IMR-90 (cell line): ENCODE data around the gene CRACDL. TPM values are rescaled to one million over a fixed set of nuclear protein-coding genes. Genes with fewer than 3 reads are reported as not detected.

Experiments used
- ATAC-seq: fragments of 200-7000 bp; cut with Tn5 transposase; 2 replicates; pipeline ENCODE4 v1.9.1; 2020; ENCODE audit warnings: low read depth, mild to moderate bottlenecking, moderate library complexity
- BruUV-seq: library from RNA; stranded (reverse); fragments of 400-500 nt; replicated peaks from 2 replicates; lab custom pipeline; 2021; lab: Mats Ljungman, UMichigan
- CTCF ChIA-PET: fragments of 300-600 bp; formaldehyde crosslinking; extraction: SDS; loops from one replicate; lab custom pipeline; 2021; ENCODE audit warnings: antibody characterized with exemption; lab: Yijun Ruan, JAX
- POLR2A ChIA-PET: fragments of 300-600 bp; sonication (Branson Sonifier 250); formaldehyde crosslinking; loops from one replicate; lab custom pipeline; 2022; ENCODE audit warnings: antibody characterized with exemption; ENCODE audit not compliant: unreplicated experiment; lab: Charles Lee
- DNase-seq: peaks from one replicate; pipeline ENCODE4 v3.0.0; 2013
- H2AFZ ChIP-seq: replicated peaks from 2 replicates; pipeline ENCODE3; 2013; ENCODE audit warnings: low read length, mild to moderate bottlenecking; ENCODE audit not compliant: poor library complexity
- H2AK5ac ChIP-seq: 2 replicates; pipeline ENCODE4 v1.6.1; 2013; ENCODE audit warnings: low read depth, low read length, inconsistent platforms
- H2AK9ac ChIP-seq: replicated peaks from 2 replicates; pipeline ENCODE3; 2013; ENCODE audit warnings: mild to moderate bottlenecking, low read depth, low read length, moderate library complexity; ENCODE audit not compliant: poor library complexity
- H2BK120ac ChIP-seq: 2 replicates; pipeline ENCODE4 v1.6.1; 2013; ENCODE audit warnings: low read depth, low read length, inconsistent platforms
- H2BK15ac ChIP-seq: 3 replicates; pipeline ENCODE4 v1.6.1; 2013; ENCODE audit warnings: low read depth, low read length, inconsistent platforms
- H2BK20ac ChIP-seq: 2 replicates; pipeline ENCODE4 v1.6.1; 2013; ENCODE audit warnings: low read depth, mild to moderate bottlenecking, inconsistent platforms, low read length, moderate library complexity
- H2BK5ac ChIP-seq: 2 replicates; pipeline ENCODE4 v1.6.1; 2013; ENCODE audit warnings: mild to moderate bottlenecking, low read depth, low read length, inconsistent platforms; ENCODE audit not compliant: poor library complexity, severe bottlenecking
- H3K14ac ChIP-seq: replicated peaks from 2 replicates; pipeline ENCODE4 v1.6.1; 2013; ENCODE audit warnings: low read depth, low read length, inconsistent platforms
- H3K18ac ChIP-seq: 2 replicates; pipeline ENCODE4 v1.6.1; 2013; ENCODE audit warnings: low read depth, low read length, control low read depth
- H3K23ac ChIP-seq: 2 replicates; pipeline ENCODE4 v1.6.1; 2013; ENCODE audit warnings: low read depth, low read length, inconsistent platforms
- H3K27ac ChIP-seq: 2 replicates; pipeline ENCODE4 v1.5.1; 2013; ENCODE audit warnings: mild to moderate bottlenecking, control low read depth, low read length; ENCODE audit not compliant: insufficient read depth
- H3K27me3 ChIP-seq: 2 replicates; pipeline ENCODE4 v1.6.1; 2013; ENCODE audit warnings: low read length; ENCODE audit not compliant: control insufficient read depth, insufficient read depth
- H3K36me3 ChIP-seq: 2 replicates; pipeline ENCODE4 v1.6.1; 2013; ENCODE audit warnings: low read length, mixed read lengths; ENCODE audit not compliant: control insufficient read depth, insufficient read depth
- H3K4ac ChIP-seq: 2 replicates; pipeline ENCODE4 v1.6.1; 2013; ENCODE audit warnings: low read depth, low read length, inconsistent platforms
- H3K4me1 ChIP-seq: 2 replicates; pipeline ENCODE4 v1.6.1; 2013; ENCODE audit warnings: low read length, mixed read lengths; ENCODE audit not compliant: control insufficient read depth, insufficient read depth
- H3K4me2 ChIP-seq: 2 replicates; pipeline ENCODE4 v1.6.1; 2013; ENCODE audit warnings: low read depth, mild to moderate bottlenecking, control low read depth, low read length, moderate library complexity
- H3K4me3 ChIP-seq: 2 replicates; pipeline ENCODE4 v1.5.1; 2013; ENCODE audit warnings: low read depth, mild to moderate bottlenecking, control low read depth, low read length, moderate library complexity; ENCODE audit not compliant: insufficient read depth
- H3K56ac ChIP-seq: 2 replicates; pipeline ENCODE4 v1.6.1; 2013; ENCODE audit warnings: low read length, inconsistent platforms; ENCODE audit not compliant: insufficient read depth; ENCODE audit errors: extremely low read depth
- H3K79me1 ChIP-seq, 2 experiments: 2 replicates each; pipeline ENCODE4 v1.6.1; 2013; ENCODE audit warnings: low read length in 2 of 2, inconsistent platforms in 1 of 2, low read depth in 1 of 2
- H3K9ac ChIP-seq: 2 replicates; pipeline ENCODE4 v1.6.1; 2013; ENCODE audit warnings: low read depth, low read length, control low read depth
- H3K9me1 ChIP-seq: 2 replicates; pipeline ENCODE4 v1.6.1; 2013; ENCODE audit warnings: low read length, inconsistent platforms; ENCODE audit not compliant: insufficient read depth
- H3K9me3 ChIP-seq: 2 replicates; pipeline ENCODE4 v1.6.1; 2013; ENCODE audit warnings: low read length; ENCODE audit not compliant: control insufficient read depth, insufficient read depth
- H4K20me1 ChIP-seq: 2 replicates; pipeline ENCODE4 v1.6.1; 2013; ENCODE audit warnings: low read length, inconsistent platforms; ENCODE audit not compliant: insufficient read depth
- H4K5ac ChIP-seq: 2 replicates; pipeline ENCODE4 v1.6.1; 2013; ENCODE audit warnings: mild to moderate bottlenecking, low read depth, low read length, control low read depth
- H4K8ac ChIP-seq, 2 experiments: 2 replicates each; pipeline ENCODE4 v1.6.1; 2013; ENCODE audit warnings: low read depth in 2 of 2, low read length in 2 of 2, control low read depth in 1 of 2, inconsistent platforms in 1 of 2
- H4K91ac ChIP-seq: 2 replicates; pipeline ENCODE4 v1.6.1; 2013; ENCODE audit warnings: low read depth, low read length, inconsistent platforms; ENCODE audit not compliant: insufficient read depth
- BHLHE40 ChIP-seq: fragments of 150-350 bp; IDR thresholded peaks from 2 replicates; pipeline ENCODE4 v1.6.1; 2016; ENCODE audit warnings: mild to moderate bottlenecking, low read depth, low read length
- CEBPB ChIP-seq: IDR thresholded peaks from 2 replicates; pipeline ENCODE4 v1.6.1; 2012; ENCODE audit warnings: low read depth, low read length, improper control_type of control experiment
- CHD1 ChIP-seq: IDR thresholded peaks from 2 replicates; pipeline ENCODE4 v1.6.1; 2012; ENCODE audit warnings: low read depth, low read length, improper control_type of control experiment
- FOS ChIP-seq: fragments of 150-350 bp; IDR thresholded peaks from 2 replicates; pipeline ENCODE4 v1.6.1; 2016; ENCODE audit warnings: low read depth, low read length
- MAFK ChIP-seq: IDR thresholded peaks from 2 replicates; pipeline ENCODE4 v1.6.1; 2012; ENCODE audit warnings: low read depth, low read length, improper control_type of control experiment
- MXI1 ChIP-seq: IDR thresholded peaks from 2 replicates; pipeline ENCODE4 v1.6.1; 2012; ENCODE audit warnings: low read depth, mild to moderate bottlenecking, low read length, moderate library complexity, borderline replicate concordance
- NFE2L2 ChIP-seq: fragments of 150-350 bp; IDR thresholded peaks from 2 replicates; pipeline ENCODE4 v1.6.1; 2016; ENCODE audit warnings: low read depth, mild to moderate bottlenecking, low read length
- POLR2A ChIP-seq: IDR thresholded peaks from 2 replicates; pipeline ENCODE4 v1.6.1; 2012; ENCODE audit warnings: mild to moderate bottlenecking, low read depth, low read length
- RAD21 ChIP-seq: IDR thresholded peaks from 2 replicates; pipeline ENCODE4 v1.6.1; 2012; ENCODE audit warnings: low read length, improper control_type of control experiment
- RCOR1 ChIP-seq: IDR thresholded peaks from 2 replicates; pipeline ENCODE4 v1.6.1; 2012; ENCODE audit warnings: mild to moderate bottlenecking, low read length, improper control_type of control experiment; ENCODE audit not compliant: insufficient replicate concordance
- RFX5 ChIP-seq: IDR thresholded peaks from 2 replicates; pipeline ENCODE4 v1.8.0; 2012; ENCODE audit warnings: low read depth, mild to moderate bottlenecking, low read length, moderate library complexity
- SMC3 ChIP-seq: fragments of 150-350 bp; IDR thresholded peaks from 2 replicates; pipeline ENCODE4 v1.6.1; 2016; ENCODE audit warnings: low read depth, mild to moderate bottlenecking, antibody characterized with exemption, low read length, moderate library complexity
- WGBS, 2 experiments: methylation state at CpG; one replicate each; pipeline versions ENCODE4 v1.1.5 to v1.1.7; 2013; ENCODE audit warnings: missing lambda C conversion rate in 2 of 2; ENCODE audit not compliant: insufficient read length in 1 of 2; ENCODE audit errors: extremely low coverage in 2 of 2; 5-methylcytosine and 5-hydroxymethylcytosine counted together
- dilution Hi-C: fragments of 300-500 bp; cut with HindIII; formaldehyde crosslinking; loops from one replicate; pipeline ENCODE4 v1.14.3; 2018; ENCODE audit warnings: low sequenced_read_pairs; ENCODE audit not compliant: unreplicated experiment
- in situ Hi-C: fragments of 300-500 bp; cut with MboI; formaldehyde crosslinking; loops from 3 replicates; pipeline ENCODE4 v1.14.3; 2019; ENCODE audit warnings: low sequenced_read_pairs, inconsistent platforms, mixed read lengths
- intact Hi-C: fragments of 100-400 bp; cut with micrococcal nuclease; formaldehyde crosslinking; loops from 2 replicates; pipeline ENCODE4 v1.10.0; 2022
- polyA plus RNA-seq, 3 experiments: library from polyadenylated mRNA; depleted of rRNA; stranded (reverse); fragments of >200 nt; gene quantifications; 2 replicates each; pipeline ENCODE4 v1.2.3, GENCODE V29; 2012; ENCODE audit warnings: low replicate concordance in 1 of 3
- total RNA-seq: library from RNA; depleted of rRNA; stranded (reverse); fragments of >200 nt; gene quantifications from 2 replicates; pipeline ENCODE4 v1.2.3, GENCODE V29; 2012
- TF ChIP-seq, protein P1 (sequence below): conservative IDR thresholded peaks from 2 replicates; pipeline ENCODE4 v1.5.1; 2012; ENCODE audit warnings: mild to moderate bottlenecking, low read depth, low read length, improper control_type of control experiment
- TF ChIP-seq, protein P2 (sequence below): fragments of 150-350 bp; IDR thresholded peaks from 2 replicates; pipeline ENCODE4 v1.6.1; 2017; ENCODE audit warnings: mild to moderate bottlenecking, antibody characterized with exemption, low read length, low read depth
- TF ChIP-seq, protein P3 (sequence below): fragments of 150-350 bp; IDR thresholded peaks from 2 replicates; pipeline ENCODE4 v1.6.1; 2016; ENCODE audit warnings: low read depth, mild to moderate bottlenecking, low read length, moderate library complexity, borderline replicate concordance

The CRACDL gene
- total and polyA plus RNA-seq, 2 of the 4 experiments (the other 2 are of a cell fraction), result not detected

DNA sequence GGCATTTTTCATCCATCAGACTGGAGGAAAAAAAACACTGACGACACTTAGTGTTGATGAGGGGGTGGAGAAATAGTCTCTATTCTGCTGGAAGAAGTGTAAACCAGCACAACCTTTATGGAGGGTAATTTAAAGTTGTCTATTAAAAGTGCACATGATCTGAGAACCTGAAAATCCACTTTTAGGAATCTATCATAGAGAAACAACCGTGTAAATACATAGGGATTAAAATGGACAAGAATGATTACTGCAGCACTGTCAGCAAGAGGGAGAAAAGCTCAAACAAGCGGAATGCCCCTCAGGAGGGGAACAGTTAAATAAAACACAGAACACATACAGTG, 125.5 kb downstream of the CRACDL start:
- H2BK15ac ChIP-seq, result no peak overlapping the region
- H2BK20ac ChIP-seq, result no peak overlapping the region
- in situ Hi-C loops, result no loop called here
- H3K79me1 ChIP-seq, result no peaks in the 10 kb centered on the region
- intact Hi-C loops, result no loop called here
- H2AFZ ChIP-seq, result no peak overlapping the region
- no peaks in the 10 kb centered on the region; the same call in 1 of the 2 replicates for H3K9me1 ChIP-seq
- no peak overlapping the region for H2AK5ac ChIP-seq
- no peaks in the 10 kb centered on the region for H3K36me3 ChIP-seq
- no peak overlapping the region for H3K56ac ChIP-seq
- no peak overlapping the region for H3K4me3 ChIP-seq
- H3K9me3 ChIP-seq, result no peaks in the 10 kb centered on the region
- no peak overlapping the region for H3K14ac ChIP-seq
- H4K91ac ChIP-seq, result no peak overlapping the region
- no peak overlapping the region for H3K18ac ChIP-seq
- no peak overlapping the region for H4K8ac ChIP-seq
- ChIA-PET POLR2A (no interaction called here), CTCF (no interaction called here)
- dilution Hi-C loops, result no loop called here
- H3K23ac ChIP-seq, result no peak overlapping the region
- no peak overlapping the region for H2BK5ac ChIP-seq
- H2AK9ac ChIP-seq, result no peak overlapping the region
- TF ChIP-seq CHD1, result no peak
- TF ChIP-seq NFE2L2, result no peak
- TF ChIP-seq, protein P1, sequence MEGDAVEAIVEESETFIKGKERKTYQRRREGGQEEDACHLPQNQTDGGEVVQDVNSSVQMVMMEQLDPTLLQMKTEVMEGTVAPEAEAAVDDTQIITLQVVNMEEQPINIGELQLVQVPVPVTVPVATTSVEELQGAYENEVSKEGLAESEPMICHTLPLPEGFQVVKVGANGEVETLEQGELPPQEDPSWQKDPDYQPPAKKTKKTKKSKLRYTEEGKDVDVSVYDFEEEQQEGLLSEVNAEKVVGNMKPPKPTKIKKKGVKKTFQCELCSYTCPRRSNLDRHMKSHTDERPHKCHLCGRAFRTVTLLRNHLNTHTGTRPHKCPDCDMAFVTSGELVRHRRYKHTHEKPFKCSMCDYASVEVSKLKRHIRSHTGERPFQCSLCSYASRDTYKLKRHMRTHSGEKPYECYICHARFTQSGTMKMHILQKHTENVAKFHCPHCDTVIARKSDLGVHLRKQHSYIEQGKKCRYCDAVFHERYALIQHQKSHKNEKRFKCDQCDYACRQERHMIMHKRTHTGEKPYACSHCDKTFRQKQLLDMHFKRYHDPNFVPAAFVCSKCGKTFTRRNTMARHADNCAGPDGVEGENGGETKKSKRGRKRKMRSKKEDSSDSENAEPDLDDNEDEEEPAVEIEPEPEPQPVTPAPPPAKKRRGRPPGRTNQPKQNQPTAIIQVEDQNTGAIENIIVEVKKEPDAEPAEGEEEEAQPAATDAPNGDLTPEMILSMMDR, result no peak
- no peak for TF ChIP-seq FOS
- TF ChIP-seq POLR2A, result no peak
- TF ChIP-seq RCOR1, result no peak
- TF ChIP-seq, protein P2, sequence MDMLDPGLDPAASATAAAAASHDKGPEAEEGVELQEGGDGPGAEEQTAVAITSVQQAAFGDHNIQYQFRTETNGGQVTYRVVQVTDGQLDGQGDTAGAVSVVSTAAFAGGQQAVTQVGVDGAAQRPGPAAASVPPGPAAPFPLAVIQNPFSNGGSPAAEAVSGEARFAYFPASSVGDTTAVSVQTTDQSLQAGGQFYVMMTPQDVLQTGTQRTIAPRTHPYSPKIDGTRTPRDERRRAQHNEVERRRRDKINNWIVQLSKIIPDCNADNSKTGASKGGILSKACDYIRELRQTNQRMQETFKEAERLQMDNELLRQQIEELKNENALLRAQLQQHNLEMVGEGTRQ, result no peak
- TF ChIP-seq, protein P3, sequence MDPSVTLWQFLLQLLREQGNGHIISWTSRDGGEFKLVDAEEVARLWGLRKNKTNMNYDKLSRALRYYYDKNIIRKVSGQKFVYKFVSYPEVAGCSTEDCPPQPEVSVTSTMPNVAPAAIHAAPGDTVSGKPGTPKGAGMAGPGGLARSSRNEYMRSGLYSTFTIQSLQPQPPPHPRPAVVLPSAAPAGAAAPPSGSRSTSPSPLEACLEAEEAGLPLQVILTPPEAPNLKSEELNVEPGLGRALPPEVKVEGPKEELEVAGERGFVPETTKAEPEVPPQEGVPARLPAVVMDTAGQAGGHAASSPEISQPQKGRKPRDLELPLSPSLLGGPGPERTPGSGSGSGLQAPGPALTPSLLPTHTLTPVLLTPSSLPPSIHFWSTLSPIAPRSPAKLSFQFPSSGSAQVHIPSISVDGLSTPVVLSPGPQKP, result no peak
- no peak for TF ChIP-seq BHLHE40
- no peak for TF ChIP-seq RFX5
- no peak for TF ChIP-seq SMC3
- TF ChIP-seq RAD21, result no peak
- TF ChIP-seq MXI1, result no peak
- no peak for TF ChIP-seq MAFK
- TF ChIP-seq CEBPB, result no peak
- no peak overlapping the region for H4K5ac ChIP-seq
- WGBS, 2 experiments, result no CpG with 5 or more reads among the region's 3 CpGs
- no peak overlapping the region for H3K9ac ChIP-seq
- H3K27me3 ChIP-seq, result peaks cover 9% of the 10 kb centered on the region; the same call in 1 of the 2 replicates
- H3K4me2 ChIP-seq, result no peak overlapping the region
- no peak for ATAC-seq
- H3K4me1 ChIP-seq, result no peaks in the 10 kb centered on the region
- DNase-seq, result no peak
- no peak overlapping the region for H2BK120ac ChIP-seq
- BruUV-seq, result no TSS peak
- H3K27ac ChIP-seq, result no peak overlapping the region
- H4K20me1 ChIP-seq, result no peaks in the 10 kb centered on the region
- H3K4ac ChIP-seq, result no peak overlapping the region
